Brain microvascular endothelial cell (primary cell): ENCODE results near the gene MBD3L3.
"Not testable (repeated sequence)": the region's sequence is repeated elsewhere in the genome, so short reads cannot be mapped to it uniquely, and the experiment has no call there.

ENCODE experiments used
- DNase-seq: peaks from one replicate; pipeline ENCODE4 v3.0.0-alpha.2; 2020
- H3K27ac ChIP-seq: fragments of 250-450 bp; sonication (Bioruptor Pico); 2 replicates; pipeline ENCODE4 v1.5.1; 2020; ENCODE audit warnings: mild to moderate bottlenecking, moderate library complexity
- H3K27me3 ChIP-seq: fragments of 250-450 bp; sonication (Bioruptor Pico); replicated peaks from 2 replicates; pipeline ENCODE4 v1.5.1; 2020; ENCODE audit warnings: mild to moderate bottlenecking
- H3K36me3 ChIP-seq: fragments of 250-450 bp; sonication (Bioruptor Pico); replicated peaks from 2 replicates; pipeline ENCODE4 v1.5.1; 2020; ENCODE audit warnings: mild to moderate bottlenecking
- H3K4me3 ChIP-seq: 2 replicates; pipeline ENCODE4 v1.5.1; 2011; ENCODE audit warnings: low read depth, mild to moderate bottlenecking, control low read depth, low read length, moderate library complexity
- CTCF ChIP-seq: IDR thresholded peaks from 2 replicates; pipeline ENCODE4 v1.5.1; 2011; ENCODE audit warnings: low read depth, mild to moderate bottlenecking, moderate library complexity, low read length, control low read depth, inconsistent platforms; ENCODE audit errors: missing control alignments
- in situ Hi-C: cut with HindIII; loops from 2 replicates; pipeline ENCODE4 v1.10.0; 2017; ENCODE audit warnings: low sequenced_read_pairs, low pct_ligation_motif_present

Gene MBD3L3

GRCh38 chr19:7068599-7068998, 10.1 kb upstream of the MBD3L3 start:
- TF ChIP-seq CTCF = no peak
- in situ Hi-C loops = no loop called here
- no peak overlapping the region for H3K27ac ChIP-seq
- no peak overlapping the region for H3K4me3 ChIP-seq
- no peaks in the 10 kb centered on the region for H3K27me3 ChIP-seq
- DNase-seq = no peak
- H3K36me3 ChIP-seq = peaks cover 17% of the 10 kb centered on the region

- Histone ChIP-seq H3K36me3 (peaks cover 10% of the 10 kb centered on the region), H3K27me3 (no peaks in the 10 kb centered on the region), H3K4me3 (no peak overlapping the region), H3K27ac (no peak overlapping the region)
- in situ Hi-C loops = no loop called here
- no peak for TF ChIP-seq CTCF
- DNase-seq = no peak
These were observed 9.2 kb upstream of the MBD3L3 start for GRCh38 chr19:7067716-7068115.

- in situ Hi-C loops = not testable (repeated sequence)
These were observed 8.6 kb upstream of the MBD3L3 start for GRCh38 chr19:7067122-7067521.

GRCh38 chr19:7063764-7064418, 5.4 kb upstream of the MBD3L3 start:
- no peaks in the 10 kb centered on the region for H3K36me3 ChIP-seq
- no peak overlapping the region for H3K27ac ChIP-seq
- no peaks in the 10 kb centered on the region for H3K27me3 ChIP-seq
- no peak for TF ChIP-seq CTCF
- no peak for DNase-seq
- no peak overlapping the region for H3K4me3 ChIP-seq
- in situ Hi-C loops = no loop called here

More at GRCh38 chr19:7067122-7067521, 8.6 kb upstream of the MBD3L3 start:
- not testable (repeated sequence) for H3K4me3 ChIP-seq, H3K27me3 ChIP-seq, H3K27ac ChIP-seq, H3K36me3 ChIP-seq
- DNase-seq = peak; percentile 9
- TF ChIP-seq CTCF = peak; percentile 52

GRCh38 chr19:7063339-7063738, 4.9 kb upstream of the MBD3L3 start:
- no peaks in the 10 kb centered on the region for H3K36me3 ChIP-seq
- H3K4me3 ChIP-seq = no peak overlapping the region
- no peak for DNase-seq
- TF ChIP-seq CTCF = no peak
- in situ Hi-C loops = no loop called here
- H3K27me3 ChIP-seq = no peaks in the 10 kb centered on the region
- no peak overlapping the region for H3K27ac ChIP-seq

- H3K4me3 ChIP-seq, in situ Hi-C loops, H3K27me3 ChIP-seq, H3K27ac ChIP-seq, DNase-seq, H3K36me3 ChIP-seq: not testable (repeated sequence)
These were observed 1.5 kb upstream of the MBD3L3 start for GRCh38 chr19:7059977-7060376.

GRCh38 chr19:7056371-7056770, 2.1 kb downstream of the MBD3L3 start:
- H3K27me3 ChIP-seq, H3K36me3 ChIP-seq, H3K4me3 ChIP-seq, in situ Hi-C loops, DNase-seq, H3K27ac ChIP-seq: not testable (repeated sequence)

- in situ Hi-C loops, DNase-seq: not testable (repeated sequence)
These were observed 2.8 kb downstream of the MBD3L3 start for GRCh38 chr19:7055679-7056078.

GRCh38 chr19:7054635-7055368, 3.7 kb downstream of the MBD3L3 start:
- DNase-seq, H3K27me3 ChIP-seq, H3K36me3 ChIP-seq, H3K27ac ChIP-seq, in situ Hi-C loops, H3K4me3 ChIP-seq: not testable (repeated sequence)

More at GRCh38 chr19:7055679-7056078, 2.8 kb downstream of the MBD3L3 start:
- not testable (repeated sequence) for H3K36me3 ChIP-seq, H3K27ac ChIP-seq, H3K27me3 ChIP-seq, H3K4me3 ChIP-seq
